GM12875 (cell line): ENCODE data around the gene PGAP3.
"Not testable (repeated sequence)": the region's sequence is repeated elsewhere in the genome, so short reads cannot be mapped to it uniquely, and the experiment has no call there.

Source experiments
- H3K4me3 ChIP-seq: one replicate; pipeline ENCODE4 v1.5.1; 2011; ENCODE audit warnings: low read depth, low read length, control low read depth
- CTCF ChIP-seq: IDR thresholded peaks from 2 replicates; pipeline ENCODE4 v1.5.1; 2011; ENCODE audit warnings: low read depth, mild to moderate bottlenecking, control low read depth, inconsistent platforms, low read length, moderate library complexity, borderline replicate concordance; ENCODE audit not compliant: insufficient read depth

The PGAP3 gene

DNA sequence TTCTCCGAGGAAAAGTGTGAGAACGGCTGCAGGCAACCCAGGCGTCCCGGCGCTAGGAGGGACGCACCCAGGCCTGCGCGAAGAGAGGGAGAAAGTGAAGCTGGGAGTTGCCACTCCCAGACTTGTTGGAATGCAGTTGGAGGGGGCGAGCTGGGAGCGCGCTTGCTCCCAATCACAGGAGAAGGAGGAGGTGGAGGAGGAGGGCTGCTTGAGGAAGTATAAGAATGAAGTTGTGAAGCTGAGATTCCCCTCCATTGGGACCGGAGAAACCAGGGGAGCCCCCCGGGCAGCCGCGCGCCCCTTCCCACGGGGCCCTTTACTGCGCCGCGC lies 11.9 kb upstream of the PGAP3 start, which contains the start of gene ERBB2:
ERBB2 (plus strand) TSS at position 247 of the 330 bp plus-strand sequence. CDS start 175 bp downstream, outside the sequence.
- no peak for TF ChIP-seq CTCF
- no peak within 1 kb of the TSS for H3K4me3 ChIP-seq

- not testable (repeated sequence) for H3K4me3 ChIP-seq
Measured at GRCh38 chr17:39699157-39699817, 11.4 kb upstream of the PGAP3 start.

DNA sequence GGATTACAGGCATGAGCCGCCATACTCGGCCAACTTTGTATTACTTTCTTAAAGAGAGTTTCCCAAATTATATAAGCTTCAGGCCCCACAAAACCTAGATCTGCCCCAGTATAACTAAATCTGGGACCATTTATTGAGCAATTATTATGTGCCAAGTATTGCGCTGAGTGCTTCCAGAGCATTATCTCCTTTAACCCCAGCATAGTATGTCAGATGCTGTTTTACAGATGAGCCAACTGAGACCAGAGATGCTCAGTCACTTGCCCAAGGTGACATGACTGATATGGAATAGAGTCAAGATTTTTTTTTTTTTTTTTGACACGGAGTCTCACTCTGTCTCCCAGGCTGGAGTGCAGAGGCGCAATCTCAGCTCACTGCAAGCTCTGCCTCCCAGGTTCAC lies 10.1 kb upstream of the PGAP3 start:
- TF ChIP-seq CTCF: no peak
- H3K4me3 ChIP-seq: no peak overlapping the region

GRCh38 chr17:39696731-39697130 lies 8.9 kb upstream of the PGAP3 start:
- H3K4me3 ChIP-seq: no peak overlapping the region
- no peak for TF ChIP-seq CTCF

- no peak for TF ChIP-seq CTCF
- no peak overlapping the region for H3K4me3 ChIP-seq
Measured at GRCh38 chr17:39695089-39695474, 7.2 kb upstream of the PGAP3 start.

- no peak overlapping the region for H3K4me3 ChIP-seq
- TF ChIP-seq CTCF: no peak
Measured at GRCh38 chr17:39694593-39694992, 6.7 kb upstream of the PGAP3 start.

DNA sequence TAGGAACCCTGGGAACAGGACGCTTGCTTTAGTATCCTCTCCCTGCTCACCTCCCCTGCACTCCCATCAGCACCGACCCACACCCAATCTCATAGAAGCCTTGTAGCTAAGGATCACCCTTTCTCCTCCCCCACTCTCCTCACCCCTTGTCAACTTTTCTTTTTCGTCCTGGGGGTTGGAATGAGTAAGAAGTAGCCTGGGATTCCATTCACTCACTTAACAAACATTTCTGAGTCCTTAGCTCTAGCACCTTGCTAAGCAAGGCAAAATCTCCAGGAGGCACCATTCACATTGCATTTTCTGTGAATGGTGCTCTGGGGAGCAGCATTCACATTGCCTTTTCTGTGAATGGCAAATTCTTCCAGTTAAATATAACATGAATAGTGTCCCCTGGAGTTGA lies 1.1 kb upstream of the PGAP3 start:
- no peak overlapping the region for H3K4me3 ChIP-seq
- TF ChIP-seq CTCF: no peak

DNA sequence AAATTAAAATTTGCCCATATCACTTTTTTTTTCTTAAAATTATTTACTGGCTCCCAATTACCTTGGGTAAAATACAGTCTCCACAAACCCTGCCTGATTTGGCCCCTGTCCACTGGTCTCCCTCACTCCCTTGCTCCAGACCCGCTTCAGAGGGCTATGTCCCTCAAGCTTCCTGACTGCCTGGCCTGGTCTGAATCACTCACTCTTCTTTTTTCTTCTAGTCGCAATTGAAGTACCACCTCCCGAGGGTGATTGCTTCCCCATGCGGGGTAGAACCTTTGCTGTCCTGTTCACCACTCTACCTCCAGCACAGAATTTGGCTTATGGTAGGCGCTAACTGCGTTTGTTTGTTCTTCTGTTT lies 598 bp upstream of the PGAP3 start:
- H3K4me3 ChIP-seq: peak overlapping the region; percentile 67
- TF ChIP-seq CTCF: no peak
